GM19468 (cell line): ENCODE results near the gene ADIPOR1.

Experiments used
- ATAC-seq: cut with Tn5 transposase; IDR thresholded peaks from one replicate; pipeline ENCODE4 v1.9.1; 2021; ENCODE audit warnings: mild to moderate bottlenecking, moderate library complexity, moderate number of reproducible peaks; ENCODE audit not compliant: unreplicated experiment; ENCODE audit errors: extremely low read depth

ADIPOR1 gene

DNA sequence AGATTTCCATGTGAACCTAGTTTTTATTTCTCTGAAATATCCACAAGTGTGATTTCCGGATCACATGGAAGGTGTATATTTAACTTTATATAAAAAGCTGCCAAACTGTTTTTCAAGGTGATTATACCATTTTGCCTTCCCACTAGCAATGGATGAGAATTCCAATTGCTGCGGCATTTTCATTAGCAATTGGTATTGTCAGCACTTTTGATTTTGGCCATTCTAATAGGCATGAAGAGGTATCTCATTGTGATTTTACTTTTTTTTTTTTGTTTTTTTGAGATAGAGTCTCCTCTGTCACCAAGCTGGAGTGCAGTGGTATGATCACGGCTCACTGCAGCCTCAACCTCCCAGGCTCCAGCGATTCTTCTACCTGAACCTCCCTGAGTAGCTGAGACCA is 13.9 kb upstream of the ADIPOR1 start:
- ATAC-seq: no peak

DNA sequence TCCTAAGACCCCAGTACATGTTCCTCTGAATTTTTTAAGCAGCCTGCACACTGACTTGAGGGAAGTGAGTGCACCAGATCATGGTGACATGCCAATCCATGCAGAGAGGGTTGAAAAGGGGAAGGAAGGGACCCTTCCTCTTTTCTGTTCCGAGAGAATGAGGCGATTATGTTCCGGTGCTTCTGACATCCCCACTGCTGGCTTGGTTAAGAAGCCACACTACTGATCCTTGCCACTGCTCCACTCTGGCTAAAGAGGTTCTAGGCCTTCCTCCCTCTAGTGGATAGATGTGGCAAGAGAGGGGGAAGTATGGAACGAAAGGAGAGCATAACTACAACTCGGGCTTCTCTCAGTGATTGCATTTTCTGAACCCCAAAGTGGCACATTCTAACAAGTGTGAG is 10.8 kb upstream of the ADIPOR1 start:
- ATAC-seq: peak; percentile 56

DNA sequence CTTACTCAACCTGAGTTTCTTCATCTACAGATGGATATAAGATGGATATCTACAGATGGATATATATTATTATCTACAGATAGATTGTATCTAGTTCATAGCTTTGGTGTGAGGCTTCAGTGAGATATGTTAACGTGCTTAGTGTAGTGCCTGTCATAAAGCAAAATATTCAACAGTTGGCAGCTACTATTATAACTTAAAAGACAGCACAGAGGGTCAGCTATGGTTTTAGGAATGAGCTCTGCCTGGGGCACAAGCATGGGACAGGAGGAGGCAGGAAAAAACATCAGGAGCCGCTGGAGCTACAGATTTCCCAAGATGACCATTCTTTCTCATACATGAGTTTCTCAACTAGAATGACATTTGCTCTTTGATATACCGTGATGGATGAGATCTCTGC is 10.2 kb upstream of the ADIPOR1 start:
- no peak for ATAC-seq

DNA sequence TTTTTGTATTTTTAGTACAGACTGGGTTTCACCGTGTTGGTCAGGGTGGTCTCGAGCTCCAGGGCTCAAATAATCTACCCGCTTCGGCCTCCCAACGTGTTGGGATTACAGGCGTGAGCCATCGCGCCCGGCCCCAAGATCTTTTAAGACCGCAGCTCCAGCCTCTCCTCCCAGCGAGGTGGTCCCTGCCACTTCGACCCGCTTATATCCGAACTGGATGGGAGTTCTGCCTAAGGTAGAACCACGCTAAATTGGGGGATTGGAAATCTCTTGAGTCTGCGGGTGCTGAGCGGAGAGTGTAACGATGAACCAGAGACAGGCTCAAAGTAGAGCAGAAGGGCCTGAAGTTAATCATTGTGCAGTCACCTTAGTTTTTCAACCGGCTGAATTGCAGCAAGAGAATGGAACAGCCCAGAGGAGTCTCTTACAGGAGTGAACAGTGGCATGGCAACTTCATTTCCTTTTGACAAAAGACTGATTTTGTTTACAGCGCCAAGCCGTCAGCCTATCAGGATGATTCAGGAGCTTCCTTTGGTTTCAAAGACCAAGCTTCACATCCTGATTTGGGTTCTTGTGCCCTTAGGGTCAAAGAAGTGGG is 9.7 kb upstream of the ADIPOR1 start:
- no peak for ATAC-seq

DNA sequence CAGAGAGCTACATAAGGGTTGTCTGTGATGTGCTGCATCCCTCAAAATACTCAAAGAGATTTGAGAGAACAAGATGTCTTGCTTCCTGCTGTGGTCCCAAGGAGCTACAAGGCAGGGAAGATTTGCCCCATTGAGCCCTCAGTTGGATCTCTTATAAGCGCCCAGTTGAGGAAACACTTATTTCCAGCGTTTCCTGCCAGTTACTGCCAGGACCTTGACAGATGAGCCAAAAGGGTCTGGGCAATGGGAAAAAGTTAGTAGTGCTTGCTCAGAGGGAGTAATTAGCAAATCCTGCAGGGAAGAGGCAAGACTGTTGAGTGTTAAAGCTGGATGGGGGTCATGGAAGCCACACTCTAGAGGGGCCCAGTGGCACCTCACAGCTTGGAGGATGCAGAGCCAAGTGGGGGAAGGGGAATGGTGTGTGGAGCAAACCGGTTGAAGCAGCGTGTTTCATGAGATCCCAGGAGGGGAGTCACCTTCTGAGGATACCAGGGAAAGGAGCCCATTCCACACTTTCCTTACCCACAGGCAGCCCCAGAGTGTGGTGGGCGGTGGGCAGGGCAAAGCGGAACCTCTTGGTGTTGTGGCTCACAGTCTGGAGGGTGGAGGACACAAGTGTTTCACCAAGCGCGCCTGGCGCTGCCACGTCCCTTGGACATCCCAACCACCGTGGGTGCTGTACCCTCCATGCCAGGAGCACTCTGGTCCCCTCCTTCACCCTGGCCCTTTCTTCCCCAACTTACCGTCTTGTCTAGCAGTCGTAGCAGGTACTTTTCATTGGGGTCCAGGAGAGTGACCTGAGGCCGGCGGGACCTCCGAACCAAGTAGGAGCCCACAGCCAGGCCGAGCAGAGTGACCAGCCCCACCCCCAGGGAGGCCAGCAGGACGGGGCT is 8.1 kb upstream of the ADIPOR1 start:
- ATAC-seq: no peak

DNA sequence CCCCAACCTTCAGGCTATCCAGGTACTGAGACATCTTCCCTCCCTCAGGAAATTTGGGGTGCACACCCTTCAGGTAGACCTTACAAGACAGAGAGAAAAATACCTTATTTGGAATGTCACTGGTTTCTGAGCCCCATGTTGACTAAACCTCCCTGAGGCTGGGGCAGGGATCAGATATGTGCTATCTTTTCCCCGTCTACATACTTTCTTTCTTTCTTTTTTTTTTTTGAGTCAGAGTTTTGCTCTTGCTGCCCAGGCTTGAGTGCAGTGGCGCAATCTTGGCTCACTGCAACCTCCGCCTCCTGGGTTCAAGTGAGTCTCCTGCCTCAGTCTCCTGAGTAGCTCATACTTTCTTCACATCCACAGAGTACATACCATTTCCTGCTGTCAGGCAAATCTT is 7.3 kb upstream of the ADIPOR1 start:
- ATAC-seq: no peak

DNA sequence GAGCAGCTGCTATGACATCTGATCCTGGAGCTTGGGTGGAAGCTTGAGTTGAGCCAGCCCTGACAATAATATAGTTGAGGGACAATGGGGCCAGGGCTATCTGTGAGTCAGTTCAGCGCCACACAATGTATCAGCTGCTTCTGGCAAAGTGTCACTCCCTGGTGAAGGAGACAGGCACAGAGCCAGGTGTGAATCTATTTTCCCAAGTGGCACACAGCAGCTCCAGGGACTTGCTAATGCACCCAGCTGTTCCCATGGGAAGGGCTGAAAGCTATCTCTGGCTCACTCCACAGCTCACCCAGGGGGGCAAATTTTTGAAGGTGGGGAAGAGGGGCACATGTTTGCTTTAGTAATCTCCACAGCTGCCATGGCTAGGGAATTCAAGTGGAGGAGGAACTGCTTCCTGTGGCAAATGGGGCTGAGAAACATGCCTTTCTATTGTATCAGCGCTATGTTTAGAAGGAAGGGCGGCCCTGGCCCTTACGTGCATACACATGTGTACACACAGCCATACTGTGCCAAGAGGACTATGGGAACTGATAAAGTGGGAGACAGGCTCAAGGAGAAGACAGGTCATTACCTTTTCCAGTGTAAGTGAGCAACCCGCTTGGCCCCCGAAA is 6.8 kb upstream of the ADIPOR1 start:
- ATAC-seq: no peak

DNA sequence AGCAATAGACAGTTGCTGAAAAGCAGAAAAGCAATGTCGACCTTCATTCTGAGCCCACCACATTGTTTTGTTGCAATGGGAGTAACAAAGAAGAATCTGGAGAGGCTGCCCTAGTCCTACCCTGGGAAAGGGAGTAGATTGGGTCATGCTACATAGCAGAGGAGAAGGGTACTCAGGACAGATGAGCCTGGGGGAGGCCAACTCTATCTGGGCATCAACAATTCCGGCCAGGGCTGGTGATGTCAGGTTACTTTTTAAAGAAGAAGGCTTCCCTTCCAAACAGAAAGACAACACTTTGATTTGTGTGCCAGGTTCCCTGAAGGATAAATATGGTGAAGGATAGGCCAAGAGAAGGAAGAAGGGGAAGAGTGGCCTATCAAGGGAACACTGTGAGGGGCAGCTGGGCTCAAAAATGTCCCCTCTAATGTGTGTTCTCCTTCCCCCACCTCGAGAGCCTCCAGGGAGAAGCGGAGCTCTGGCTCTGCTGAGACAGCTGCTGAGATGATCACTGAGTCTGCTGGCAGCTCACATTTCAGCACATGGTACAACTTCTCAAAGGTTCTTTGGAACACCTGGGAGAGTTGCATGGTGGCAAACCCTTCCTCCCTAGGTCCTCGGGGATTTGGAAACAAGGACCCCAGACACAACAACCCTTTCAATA is 3.2 kb upstream of the ADIPOR1 start:
- no peak for ATAC-seq

DNA sequence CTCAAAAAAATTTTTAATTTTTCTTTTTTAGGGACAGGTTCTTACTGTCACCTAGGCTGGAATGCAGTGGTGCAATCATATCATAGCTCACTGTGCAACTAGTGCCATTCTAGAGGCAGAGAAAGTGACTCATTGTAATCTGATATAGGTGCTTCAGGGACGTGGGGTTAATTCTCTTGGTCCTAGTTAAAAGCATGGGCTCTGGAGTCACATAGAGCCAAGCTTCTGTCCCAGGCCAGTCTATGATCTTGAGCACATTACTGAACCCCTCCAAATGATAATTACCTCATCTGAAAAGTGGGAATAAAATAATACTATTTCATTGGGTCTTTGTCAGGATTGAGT is 1.1 kb upstream of the ADIPOR1 start:
- ATAC-seq: no peak

DNA sequence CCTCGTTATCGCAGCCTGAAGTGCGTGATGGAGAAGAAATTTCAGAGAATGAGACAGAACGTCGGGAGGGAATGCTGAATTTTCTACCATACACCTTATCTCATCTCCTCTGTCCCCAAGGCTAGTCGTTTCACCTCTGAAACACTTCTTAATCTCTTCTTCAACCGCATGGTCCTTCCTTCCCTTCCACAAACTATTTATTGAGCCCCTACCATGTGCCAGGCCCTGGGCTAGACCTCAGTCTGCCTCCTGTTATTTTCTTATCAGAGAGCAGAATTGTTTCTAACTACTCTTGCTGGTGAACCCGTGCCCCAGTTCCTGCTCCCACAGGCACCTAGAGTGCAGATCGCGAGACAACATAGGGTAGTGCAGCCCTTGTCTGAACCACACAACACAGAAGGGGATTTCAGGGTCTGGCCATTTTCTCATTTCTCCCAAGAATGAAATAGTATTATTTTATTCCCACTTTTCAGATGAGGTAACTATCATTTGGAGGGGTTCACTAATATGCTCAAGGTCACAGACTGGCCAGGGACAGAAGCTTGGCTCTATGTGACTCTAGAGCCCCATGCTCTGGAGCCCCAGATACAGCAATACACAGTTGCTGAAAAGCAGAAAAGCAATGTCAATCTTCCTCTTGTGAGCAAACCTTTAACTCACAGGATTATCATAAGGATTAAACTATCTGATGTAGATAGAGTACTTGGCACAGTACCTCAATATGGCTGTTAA is 598 bp upstream of the ADIPOR1 start:
- no peak for ATAC-seq

DNA sequence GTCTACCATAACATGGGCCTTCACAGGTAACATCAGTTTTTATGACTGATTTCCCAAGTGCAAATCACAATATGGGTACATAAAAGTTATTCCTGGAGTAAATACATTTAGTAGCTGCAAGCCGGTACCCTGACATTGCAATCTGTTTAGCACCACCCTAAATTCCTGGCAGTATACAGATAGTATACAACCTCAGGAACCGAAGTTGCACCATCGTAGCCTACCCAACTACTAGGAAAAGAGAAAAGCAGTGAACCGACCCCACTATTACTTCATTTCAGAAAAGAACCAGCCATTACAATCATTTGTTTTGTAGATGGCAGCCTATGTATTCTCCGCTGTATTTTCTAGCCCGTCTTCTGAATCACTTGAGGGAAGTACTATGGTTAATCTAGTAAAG is 1.1 kb downstream of the ADIPOR1 start:
- ATAC-seq: no peak

DNA sequence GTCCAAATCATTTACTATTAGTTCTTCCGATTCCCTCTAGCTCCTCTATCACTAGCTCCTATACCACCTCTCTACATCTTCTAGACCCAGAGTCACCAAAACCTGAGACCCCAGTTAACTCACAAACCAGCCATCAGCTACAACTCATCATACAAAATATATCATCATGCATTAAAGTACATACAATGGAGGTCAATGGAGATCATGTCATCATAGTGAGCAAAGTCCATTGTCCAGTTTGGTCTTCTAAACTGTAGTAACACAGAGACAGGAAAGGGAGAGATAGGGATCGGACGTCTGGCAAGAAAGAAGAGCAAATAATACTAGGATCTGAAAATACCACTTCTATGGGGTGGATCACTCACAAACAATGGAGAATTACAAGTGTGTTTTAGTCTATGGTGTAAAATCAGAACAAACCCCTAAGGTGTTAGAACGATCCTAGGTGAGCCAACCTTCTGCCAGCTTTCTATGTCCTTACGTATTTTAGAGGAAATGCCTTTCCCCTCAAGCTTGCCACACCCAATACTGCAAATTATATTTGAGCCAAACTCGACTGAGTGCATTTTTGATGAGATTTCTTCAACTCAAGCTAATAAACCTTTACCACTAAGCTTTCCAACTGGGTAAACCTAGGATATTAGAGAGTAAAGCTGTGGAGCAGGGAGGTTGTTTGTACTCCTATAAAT is 3.9 kb downstream of the ADIPOR1 start:
- no peak for ATAC-seq

DNA sequence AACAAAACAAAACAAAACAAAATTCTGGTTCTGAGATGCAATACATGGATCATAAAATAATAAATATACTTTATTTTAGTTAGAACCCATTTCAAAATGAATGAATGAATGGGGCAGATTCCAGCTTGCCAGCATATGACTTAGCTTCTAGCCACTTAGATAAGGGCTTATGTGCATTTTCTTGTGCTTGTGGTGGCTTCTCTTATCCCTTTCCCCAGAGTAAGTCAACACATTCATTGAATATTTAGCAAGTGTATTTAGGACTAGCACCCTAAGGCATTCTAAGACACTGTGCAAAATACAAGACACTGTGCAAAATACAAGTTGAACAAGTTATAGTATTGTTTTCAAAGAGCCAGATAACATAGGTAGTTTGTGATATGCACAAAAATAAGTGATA is 4.7 kb downstream of the ADIPOR1 start:
- no peak for ATAC-seq

DNA sequence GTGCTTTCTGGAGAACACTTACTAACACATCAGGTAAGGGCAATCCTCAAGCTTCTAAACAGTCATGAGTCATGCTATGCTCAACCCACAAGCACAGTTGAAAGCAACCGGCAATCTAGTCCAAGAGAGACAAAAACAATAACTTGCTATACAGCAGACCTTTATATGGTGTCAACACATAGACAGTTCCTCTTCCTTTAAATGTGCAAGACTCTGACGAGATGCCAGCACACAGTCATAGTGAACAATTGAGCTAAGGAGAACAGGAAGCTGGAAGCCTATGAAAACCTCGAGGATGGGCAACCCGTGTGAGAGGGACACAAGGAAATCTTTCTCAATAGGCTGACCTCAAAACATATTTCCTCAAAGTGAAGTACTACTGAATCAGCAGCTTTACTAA is 5.3 kb downstream of the ADIPOR1 start:
- ATAC-seq: no peak

DNA sequence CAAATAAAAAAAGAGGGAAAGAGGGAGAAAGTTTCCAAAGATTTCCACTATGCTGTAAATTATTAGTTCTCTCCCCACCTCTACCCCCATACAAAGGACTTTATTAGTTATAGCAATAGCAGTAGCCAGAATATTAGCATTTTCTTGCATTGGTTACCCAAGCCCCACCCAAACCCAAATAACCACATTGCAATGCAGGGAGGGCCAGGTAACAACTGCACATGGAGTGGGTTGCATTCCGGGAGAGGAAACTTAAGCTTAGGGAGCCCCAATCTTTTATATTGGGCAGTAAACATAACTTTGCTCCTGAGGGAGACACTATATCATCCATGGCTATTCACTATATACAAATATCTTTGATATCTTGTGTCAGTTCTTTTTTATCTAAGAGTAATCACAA is 6.0 kb downstream of the ADIPOR1 start:
- no peak for ATAC-seq

DNA sequence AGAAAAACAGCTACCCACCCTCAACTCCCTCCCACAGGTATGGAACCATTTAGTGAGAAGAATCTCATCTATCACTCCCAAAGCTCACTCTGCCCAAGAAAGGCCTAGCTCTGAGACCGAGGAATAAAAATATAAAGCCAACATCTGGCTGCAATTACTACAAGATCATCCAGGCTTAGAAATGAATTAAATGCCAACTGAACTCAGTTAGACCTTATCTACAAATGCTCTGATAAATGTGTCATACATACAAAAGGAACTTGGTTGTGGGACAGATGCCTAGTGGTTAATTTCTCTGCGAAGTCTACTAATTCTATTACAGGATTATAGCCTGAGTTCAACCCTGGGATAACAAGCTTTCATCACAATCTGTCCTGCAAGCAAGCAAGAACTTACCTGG is 6.7 kb downstream of the ADIPOR1 start:
- no peak for ATAC-seq

DNA sequence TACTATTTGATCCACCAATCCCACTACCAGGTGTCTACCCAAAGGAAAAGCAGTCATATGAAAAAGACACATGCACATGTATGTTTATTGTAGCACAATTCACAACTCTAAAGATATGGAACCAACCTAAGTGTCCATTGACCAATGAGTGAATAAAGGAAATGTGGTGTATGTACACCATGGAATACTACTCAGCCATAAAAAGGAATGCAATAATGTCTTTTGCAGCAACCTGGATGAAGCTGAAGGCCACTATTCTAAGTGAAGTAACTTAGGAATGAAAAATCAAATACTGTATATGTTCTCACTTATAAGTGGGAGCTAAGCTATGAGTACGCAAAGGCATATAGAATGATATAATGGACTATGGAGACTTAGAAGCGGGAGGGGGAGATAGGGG is 12.6 kb downstream of the ADIPOR1 start:
- ATAC-seq: no peak

DNA sequence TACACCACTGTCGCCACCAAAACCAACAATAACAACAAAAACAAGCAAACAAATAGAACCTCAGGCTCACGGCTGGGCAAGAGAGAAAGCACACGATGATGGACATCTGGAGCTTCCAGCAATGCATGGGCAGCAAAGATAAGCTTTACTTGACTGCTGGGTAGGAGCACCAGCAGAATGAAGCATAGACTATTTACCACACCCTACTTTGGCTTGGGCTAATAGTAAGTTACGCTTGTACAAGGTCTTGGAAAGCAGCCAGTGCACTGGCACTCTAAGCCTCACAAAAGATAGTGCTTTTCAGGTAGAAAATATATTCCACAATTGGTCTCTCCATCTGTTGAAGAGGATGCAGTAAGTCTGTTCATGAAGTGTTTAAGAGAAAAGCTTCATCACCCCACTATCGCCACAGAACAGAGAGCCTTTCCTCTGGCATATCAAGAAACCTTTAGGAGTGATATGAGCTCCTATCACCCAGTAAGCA is 13.6 kb downstream of the ADIPOR1 start:
- no peak for ATAC-seq

DNA sequence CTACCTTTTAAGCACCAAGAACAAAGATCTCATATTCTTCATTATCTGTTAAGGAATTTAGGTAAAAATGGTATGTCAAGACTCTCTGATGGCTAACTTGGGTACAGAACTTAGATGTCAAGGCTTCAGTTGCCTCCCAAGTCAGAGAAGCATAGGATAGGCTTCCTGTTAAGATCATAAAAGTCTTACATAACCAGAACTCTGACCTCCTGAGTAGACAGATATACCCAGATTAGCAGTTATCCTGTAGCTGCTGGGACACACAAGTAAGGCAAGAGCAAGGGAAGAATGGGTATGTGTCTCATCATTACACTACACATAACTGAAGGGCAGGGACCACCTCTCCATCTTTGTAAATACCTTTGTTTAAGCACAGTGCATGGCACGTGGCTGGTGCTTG is 15.7 kb downstream of the ADIPOR1 start:
- ATAC-seq: no peak

DNA sequence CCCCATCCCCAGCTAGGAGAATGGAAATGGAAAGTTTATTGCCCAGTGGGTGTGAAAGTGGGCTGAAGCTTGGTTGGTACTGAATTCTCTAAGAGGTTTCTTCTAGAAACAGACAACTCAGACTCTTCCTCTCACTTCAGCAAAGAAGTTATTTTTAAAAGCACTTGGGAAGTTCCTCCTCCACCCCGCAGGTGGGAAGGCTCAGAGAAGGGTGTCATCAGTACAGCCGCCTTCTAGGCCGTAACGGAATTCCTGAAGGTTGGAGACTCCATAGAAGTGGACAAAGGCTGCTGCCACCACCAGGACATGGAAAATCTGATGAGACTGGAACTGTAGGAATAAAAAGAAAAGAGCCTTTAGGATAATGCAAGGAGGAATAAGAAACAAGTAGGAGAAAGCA is 16.7 kb downstream of the ADIPOR1 start:
- no peak for ATAC-seq
